SH-SY5Y (cell line): Measurements from ENCODE around the gene ATP1B2.

Experiments
- GATA2 ChIP-seq: IDR thresholded peaks from 2 replicates; pipeline ENCODE4 v1.6.1; 2011; ENCODE audit warnings: mild to moderate bottlenecking, low read depth, low read length
- GATA3 ChIP-seq: IDR thresholded peaks from 2 replicates; pipeline ENCODE4 v1.6.1; 2011; ENCODE audit warnings: low read depth, mild to moderate bottlenecking, low read length, moderate library complexity

DNA sequence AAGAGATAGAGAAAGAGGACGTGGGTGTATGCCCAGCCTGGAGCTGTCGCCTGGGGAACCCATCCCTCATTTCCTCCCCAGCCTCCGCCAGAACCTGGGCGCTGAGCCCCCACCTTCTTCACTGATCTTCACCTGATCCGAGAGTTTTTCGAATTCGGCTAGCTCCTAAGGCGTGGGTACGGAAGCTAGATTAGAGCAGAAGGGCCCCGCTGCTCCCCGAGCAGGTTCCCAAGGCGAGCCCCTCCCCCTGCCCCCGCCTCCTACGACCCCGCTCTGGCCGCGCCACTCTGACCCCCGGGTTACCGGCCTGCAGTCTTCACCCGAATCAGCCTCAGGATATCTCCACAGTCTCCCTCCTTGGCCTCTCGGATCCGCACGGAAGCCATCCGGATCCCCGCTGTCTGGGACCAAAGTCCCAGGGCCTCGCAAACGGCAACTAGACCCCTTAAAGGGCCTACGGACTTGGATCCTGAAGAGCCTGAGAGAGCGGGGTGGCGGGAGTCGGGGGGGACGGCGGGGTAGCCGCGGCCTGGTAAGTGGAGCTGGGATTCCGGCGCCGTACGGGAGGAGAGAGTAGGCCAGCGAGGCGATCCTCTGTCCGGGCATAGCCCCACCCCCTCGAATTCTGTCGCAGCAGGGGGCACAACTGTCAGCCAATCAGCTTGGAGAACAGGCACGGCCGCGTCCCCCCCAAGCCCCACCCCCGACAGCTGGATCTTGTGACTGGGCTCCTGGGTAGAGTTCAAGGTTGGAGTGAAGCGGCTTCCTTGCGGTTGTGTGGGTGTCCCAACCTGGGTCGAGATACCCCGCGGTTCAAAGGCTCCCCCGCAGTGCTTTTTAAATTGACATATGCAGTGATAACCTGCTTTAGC lies 23.2 kb upstream of the ATP1B2 start, which contains the start of gene SAT2:
- no peak for TF ChIP-seq GATA2
- no peak for TF ChIP-seq GATA3
